HG03064 (cell line): ENCODE results near the gene POU1F1.
"Not testable (repeated sequence)": the region's sequence is repeated elsewhere in the genome, so short reads cannot be mapped to it uniquely, and the experiment has no call there.

Source experiments
- ATAC-seq: cut with Tn5 transposase; IDR thresholded peaks from one replicate; pipeline ENCODE4 v1.9.1; 2021; ENCODE audit warnings: low read depth; ENCODE audit not compliant: unreplicated experiment

Gene POU1F1, protein sequence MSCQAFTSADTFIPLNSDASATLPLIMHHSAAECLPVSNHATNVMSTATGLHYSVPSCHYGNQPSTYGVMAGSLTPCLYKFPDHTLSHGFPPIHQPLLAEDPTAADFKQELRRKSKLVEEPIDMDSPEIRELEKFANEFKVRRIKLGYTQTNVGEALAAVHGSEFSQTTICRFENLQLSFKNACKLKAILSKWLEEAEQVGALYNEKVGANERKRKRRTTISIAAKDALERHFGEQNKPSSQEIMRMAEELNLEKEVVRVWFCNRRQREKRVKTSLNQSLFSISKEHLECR

GRCh38 chr3:87276484-87276883 lies at the start of gene POU1F1:
Gene POU1F1 (minus strand): TSS chr3:87276584. CDS start chr3:87276462, 122 bp downstream.
- no peak for ATAC-seq

GRCh38 chr3:87324609-87325008 lies 48.2 kb upstream of the POU1F1 start:
- no peak for ATAC-seq

DNA sequence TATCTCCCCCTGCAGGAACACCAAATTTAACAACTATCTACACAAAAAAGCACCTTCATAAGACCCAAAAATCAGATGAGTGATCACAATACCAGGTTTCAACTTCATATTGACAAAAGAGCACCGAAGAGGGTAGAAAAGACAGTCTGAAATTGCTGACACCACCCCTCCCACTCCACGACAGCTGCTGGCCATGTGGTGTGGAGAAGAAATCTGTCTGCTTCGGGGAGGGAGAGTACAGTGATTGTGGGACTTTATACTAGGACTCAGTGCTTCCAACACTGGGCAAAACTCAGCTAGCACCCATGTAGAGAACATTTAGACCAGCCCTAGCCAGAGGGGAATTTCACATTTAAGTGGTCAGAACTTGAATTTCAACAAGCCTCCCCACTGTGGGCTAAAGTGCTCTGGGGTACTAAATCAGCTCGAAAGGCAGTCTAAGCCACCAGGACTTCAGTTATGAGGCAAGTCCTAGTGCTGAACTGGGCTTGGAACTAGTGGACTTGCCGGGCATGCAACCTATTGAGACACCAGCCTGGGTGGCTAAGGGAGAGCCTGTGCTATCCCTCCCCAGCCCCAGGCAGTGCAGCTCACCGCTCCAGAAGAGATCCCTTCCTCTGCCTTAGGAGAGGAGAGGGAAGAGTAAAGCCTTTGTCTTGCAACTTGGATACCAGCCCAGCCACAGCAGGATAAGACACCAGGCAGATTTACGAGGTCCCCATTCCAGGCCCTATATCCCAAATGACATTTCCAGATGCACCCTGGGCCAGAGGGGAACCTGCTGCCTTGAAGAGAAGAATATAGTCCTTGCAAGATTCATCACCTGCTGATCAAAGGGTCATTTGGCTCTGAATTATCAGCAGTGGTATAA lies 44.6 kb upstream of the POU1F1 start:
- ATAC-seq, result no peak

DNA sequence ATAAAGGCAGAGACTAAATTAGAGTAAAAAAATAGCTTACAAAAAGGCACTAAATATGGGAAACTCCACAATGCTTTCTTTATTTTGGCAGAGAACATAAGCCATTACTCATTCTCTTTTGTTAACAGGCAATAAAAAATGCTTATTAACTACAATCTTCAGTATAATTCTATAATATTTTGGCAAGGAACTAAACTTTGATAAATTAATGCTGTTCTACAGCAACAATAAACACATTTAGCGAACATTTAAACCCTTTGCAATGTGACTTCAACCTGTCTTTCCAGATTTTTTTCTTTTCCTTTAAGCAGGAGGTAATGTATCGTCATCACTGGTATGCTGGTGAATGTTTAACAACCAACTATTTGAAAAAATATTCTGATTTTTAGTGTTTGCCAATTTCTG lies 42.2 kb upstream of the POU1F1 start:
- ATAC-seq, result no peak

DNA sequence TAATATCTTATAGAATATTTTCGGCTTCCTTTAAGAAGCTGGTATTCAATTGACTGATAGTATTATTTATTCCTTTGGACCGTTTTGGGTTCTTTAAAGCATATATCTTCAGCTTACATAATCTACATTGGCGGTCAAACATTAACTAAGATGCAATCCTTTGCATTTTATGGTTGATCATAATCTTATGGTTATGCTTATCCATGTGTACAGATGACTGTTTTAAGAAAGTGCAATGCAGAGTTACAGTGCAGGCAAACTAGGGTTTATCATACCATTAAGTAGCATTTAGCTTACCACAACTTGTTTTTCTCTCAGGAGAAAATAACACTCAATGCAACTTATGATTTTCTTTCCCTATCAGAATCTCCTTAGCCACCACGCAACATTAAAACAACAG lies 41.4 kb upstream of the POU1F1 start:
- no peak for ATAC-seq

DNA sequence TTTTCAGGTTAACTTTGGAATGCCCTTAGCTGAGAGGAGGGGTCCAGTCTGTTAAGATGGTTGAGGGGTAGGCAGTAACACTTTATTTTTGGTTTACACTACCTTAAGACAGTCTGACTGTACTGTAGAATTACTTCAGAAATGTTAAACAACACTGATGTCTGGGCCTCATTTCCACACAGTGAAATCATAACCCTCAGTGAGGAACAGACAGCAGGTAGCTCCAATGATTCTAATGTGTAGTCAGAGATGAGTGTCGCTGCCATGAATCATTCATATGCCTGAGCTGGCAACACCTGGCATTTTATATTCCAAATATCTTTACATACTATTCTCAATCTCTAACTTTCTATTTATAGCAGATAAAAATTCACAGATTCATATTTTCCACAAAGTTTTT lies 37.3 kb upstream of the POU1F1 start:
- no peak for ATAC-seq

- no peak for ATAC-seq
Measured at GRCh38 chr3:87311309-87311708, 34.9 kb upstream of the POU1F1 start.

DNA sequence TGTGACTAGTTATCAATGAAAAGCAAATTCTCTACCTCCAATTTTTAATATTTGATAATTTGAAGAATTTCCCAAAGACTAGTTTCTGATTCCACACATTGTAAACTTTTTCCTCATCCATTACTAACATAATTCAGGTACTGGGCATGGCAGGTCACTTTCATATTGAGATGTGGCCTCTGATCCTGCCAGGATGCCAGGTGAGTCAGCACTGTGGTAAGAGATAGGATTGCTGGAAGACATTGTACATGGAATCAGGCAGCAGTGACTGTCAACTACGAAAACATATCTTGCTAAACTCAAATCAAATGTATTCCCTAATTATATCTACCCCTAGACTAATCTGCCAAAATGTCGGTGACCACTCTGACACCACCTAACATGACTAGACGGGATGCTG lies 33.2 kb upstream of the POU1F1 start:
- no peak for ATAC-seq

GRCh38 chr3:87307805-87308204 lies 31.4 kb upstream of the POU1F1 start:
- ATAC-seq, result no peak

DNA sequence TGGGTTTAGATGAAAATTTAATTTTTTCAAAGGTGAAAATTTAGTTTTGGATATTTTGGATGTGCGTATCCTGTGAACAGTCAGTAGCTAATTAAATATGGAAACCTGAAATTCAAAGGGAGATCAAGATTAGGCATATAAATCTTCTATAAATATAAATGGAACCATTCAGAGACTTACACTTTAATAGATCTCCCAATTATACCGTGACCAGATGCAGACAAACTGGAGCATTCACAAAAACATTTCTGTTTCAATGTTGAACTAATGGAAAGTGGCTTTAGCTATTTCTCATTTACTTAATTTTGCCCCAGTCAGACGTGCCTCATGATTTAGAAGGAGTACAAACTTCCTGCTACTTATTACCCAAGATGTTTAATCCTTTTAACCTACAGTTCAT lies 29.1 kb upstream of the POU1F1 start:
- no peak for ATAC-seq

DNA sequence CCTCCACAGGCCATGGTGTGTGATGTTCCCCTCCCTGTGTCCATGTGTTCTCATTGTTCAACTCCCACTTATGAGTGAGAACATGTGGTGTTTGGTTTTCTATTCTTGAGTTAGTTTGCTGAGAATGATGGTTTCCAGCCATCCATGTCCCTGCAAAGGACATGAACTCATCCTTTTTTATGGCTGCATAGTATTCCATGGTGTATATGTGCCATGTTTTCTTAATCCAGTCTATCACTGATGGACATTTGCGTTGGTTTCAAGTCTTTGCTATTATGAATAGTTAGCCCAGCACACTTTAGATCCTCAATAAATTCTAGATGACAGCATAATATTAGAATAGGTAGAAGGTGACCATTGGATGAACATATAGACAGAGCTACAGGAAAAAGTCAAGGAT lies 28.6 kb upstream of the POU1F1 start:
- ATAC-seq, result not testable (repeated sequence)

DNA sequence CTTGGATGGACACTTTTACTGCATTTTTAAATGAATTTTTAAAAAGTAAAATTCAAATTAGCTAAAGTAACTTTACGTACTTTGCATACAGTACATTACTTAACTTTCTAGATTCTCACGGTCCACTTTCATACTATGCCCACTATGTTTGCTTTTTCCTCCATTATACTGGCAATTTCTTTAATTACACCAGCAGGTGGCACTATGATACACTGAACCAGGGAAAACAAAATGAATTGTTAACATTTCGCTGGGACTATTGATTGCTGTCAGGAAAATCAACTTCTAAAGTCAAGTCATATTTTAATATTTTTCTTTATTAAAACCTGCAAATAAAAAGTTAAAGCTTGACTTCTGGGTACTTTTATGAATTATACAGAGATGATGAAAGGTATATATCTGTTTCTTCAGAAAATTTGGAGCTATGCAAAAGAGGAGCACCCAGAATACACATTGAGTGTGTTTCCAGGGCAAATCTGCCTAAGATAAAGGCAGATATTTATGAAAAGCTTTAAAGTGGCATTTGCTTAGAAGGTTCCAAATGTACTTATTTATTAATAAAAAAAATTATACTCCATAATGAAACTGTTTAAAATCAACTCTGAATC lies 21.8 kb upstream of the POU1F1 start:
- ATAC-seq, result no peak

- ATAC-seq, result no peak
Measured at GRCh38 chr3:87288446-87288845, 12.1 kb upstream of the POU1F1 start.

DNA sequence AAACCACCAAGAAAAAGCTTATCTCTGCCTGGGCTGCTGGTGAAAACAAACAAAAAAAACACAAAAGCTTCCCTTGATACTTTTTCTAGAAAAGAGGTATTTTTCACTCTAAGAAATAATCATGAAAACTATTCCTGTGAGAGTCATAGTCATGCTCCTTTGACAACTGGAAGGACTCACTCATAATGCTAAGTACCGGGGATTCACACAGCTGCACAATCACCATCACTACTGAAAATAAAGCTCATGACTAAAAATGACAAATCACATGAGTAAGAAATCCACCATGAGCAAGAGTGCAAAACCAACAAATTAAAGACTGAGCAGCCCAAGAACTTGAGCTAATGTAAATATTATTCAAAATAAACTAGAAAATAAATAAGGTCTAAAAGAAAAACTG lies 10.6 kb upstream of the POU1F1 start:
- no peak for ATAC-seq

DNA sequence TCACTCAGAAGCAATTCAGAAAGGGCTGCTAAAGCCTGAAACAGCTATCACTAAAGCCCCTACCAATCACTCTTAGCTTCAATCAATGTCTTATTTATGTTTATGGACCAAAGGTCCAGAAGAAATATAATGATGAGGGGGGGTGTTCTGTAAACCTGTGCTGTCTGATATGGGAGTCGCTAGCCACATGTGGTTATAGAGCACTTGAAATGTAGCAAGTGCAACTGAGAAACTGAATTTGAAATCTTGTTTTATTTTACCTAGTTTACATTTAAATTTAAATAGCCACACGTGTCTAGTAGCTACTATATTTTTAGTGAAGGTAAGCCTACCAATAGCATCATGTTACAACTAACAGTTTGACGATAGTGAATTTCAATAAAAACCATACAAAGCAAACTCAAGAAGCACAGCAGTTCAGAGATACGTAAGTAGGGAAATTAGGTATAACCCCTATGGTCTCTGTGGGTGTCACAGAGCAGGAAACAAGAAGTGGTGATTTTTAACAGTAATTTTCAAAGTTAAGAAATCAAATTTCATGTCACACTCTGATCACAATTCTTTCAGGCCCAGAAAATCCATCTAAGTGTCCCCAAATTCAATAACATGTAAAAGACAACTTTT lies 3.6 kb downstream of the POU1F1 start:
- ATAC-seq, result no peak

GRCh38 chr3:87270908-87271700 lies 5.3 kb downstream of the POU1F1 start:
- no peak for ATAC-seq

DNA sequence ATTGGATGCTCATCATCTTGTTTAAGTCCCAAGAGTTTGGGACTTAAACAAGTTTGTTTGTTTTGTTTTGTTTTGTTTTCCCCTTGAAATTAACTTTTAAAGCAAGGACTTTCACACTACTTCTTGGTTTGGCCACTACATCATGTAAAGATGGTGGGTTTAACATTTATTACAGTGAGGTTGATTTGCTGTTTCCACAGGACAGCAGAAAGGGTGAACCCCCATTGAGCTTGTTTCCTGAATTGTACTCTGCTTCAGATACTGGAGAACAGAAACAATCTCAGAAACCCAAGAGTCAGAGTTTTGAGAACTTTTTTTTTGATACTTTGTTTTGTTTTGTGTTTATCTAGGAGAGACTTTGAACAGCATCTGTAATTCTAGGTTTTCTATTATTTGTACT lies 6.7 kb downstream of the POU1F1 start:
- ATAC-seq, result no peak

GRCh38 chr3:87268646-87269211 lies 7.7 kb downstream of the POU1F1 start:
- ATAC-seq, result no peak

DNA sequence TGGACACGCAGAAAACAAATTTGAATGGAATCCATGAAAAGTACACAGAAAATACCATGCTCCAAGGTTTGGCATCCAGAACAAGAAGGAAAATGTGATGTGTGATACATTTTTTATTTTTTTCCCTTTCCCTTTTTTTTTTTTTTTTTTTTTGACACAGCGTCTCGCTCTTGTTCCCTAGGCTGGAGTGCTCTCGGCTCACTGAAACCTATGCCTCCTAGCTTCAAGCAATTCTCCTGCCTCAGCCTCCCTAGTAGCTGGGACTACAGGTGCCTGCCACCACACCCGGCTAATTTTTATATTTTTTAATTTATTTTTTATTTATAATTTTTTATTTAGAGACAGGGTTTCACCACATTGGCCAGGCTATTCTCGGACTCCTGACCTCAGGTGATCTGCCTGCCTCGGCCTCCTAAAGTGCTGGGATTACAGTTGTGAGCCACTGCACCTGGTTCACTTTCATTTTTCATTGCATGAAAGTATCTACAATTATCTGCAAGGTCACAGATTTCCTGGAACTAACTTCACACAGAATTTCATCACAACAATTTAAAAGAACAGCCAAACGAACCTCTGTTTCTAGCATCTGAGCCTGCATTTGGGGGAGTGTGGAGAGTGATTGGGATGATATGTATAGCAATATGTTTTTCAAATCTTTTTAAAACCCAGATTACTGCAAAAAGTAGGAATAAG lies 8.3 kb downstream of the POU1F1 start:
- ATAC-seq, result no peak
